ENCODE results near the gene MEGF11. TPM values are rescaled to one million over a fixed set of nuclear protein-coding genes. Genes with fewer than 3 reads are reported as not detected.

MEGF11 gene
- total RNA-seq, 1 donor from 2014 or later: not detected

GRCh38 chr15:66232267-66232625 is 21.3 kb downstream of the MEGF11 start:
- H3K4me3 Mint-ChIP-seq (ENCODE audit: unreplicated experiment): no peak overlapping the region
- TF ChIP-seq CTCF (IDR thresholded peaks at IDR 0.05): no peak
- no peak overlapping the region for H3K27ac Mint-ChIP-seq (ENCODE audit: unreplicated experiment)
- peak; percentile 40 for DNase-seq (ENCODE audit: low spot score)
- H3K27me3 Mint-ChIP-seq (ENCODE audit: low read depth): peaks cover 46% of the 10 kb centered on the region
- no peaks in the 10 kb centered on the region for H3K4me1 Mint-ChIP-seq (ENCODE audit: low read depth)
- H3K36me3 Mint-ChIP-seq (ENCODE audit: low read depth): no peaks in the 10 kb centered on the region
- peaks cover 3% of the 10 kb centered on the region for H3K9me3 Mint-ChIP-seq (ENCODE audit: low read depth)

DNA sequence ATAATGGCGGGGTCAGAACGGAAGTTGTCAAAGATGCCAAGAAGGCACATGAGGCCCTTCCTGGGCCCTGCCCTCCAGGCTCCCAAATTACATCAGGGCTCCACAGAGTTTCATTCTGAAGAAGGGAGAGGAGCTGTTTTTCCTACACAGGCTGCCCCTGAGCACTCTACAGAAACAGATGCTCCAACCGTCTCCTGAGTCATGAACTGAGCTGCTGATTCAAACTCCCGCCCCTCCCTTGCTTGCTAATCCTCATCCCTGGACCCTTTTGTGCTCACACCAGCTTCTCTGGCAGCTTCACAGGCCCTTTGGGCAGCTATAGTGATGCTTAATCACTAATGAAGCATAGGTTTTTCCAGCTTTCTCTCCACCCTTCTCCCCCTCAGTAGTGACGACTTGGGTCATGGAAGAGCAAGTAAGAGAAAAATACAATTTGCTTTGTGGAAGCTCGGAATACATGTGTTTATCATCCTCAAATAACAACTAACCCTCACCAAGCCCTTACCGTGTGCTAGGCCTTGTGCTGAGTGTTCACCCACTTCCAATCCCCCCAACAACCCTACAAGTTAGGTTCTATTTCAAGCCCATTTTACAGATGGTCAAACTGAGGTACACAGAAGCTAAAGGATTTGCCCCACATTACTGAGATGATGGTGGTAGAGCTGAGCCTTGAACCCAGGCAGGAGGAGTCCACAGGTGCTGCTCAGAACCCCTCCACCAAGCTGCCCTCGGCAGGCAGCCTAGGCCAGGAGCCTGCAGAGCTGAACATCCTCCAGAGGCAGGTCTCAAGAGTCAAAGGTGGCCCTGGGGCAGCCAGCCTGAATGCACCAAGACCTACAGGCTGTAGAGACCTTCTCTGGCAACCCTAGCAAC is 21.9 kb downstream of the MEGF11 start:
- Mint-ChIP-seq H3K9me3 (ENCODE audit: low read depth) (peaks cover 3% of the 10 kb centered on the region), H3K27me3 (ENCODE audit: low read depth) (peaks cover 40% of the 10 kb centered on the region), H3K36me3 (ENCODE audit: low read depth) (no peaks in the 10 kb centered on the region), H3K4me3 (ENCODE audit: unreplicated experiment) (no peak overlapping the region), H3K27ac (ENCODE audit: unreplicated experiment) (no peak overlapping the region), H3K4me1 (ENCODE audit: low read depth) (no peaks in the 10 kb centered on the region)
- TF ChIP-seq CTCF (IDR thresholded peaks at IDR 0.05): no peak
- DNase-seq (ENCODE audit: low spot score): no peak

DNA sequence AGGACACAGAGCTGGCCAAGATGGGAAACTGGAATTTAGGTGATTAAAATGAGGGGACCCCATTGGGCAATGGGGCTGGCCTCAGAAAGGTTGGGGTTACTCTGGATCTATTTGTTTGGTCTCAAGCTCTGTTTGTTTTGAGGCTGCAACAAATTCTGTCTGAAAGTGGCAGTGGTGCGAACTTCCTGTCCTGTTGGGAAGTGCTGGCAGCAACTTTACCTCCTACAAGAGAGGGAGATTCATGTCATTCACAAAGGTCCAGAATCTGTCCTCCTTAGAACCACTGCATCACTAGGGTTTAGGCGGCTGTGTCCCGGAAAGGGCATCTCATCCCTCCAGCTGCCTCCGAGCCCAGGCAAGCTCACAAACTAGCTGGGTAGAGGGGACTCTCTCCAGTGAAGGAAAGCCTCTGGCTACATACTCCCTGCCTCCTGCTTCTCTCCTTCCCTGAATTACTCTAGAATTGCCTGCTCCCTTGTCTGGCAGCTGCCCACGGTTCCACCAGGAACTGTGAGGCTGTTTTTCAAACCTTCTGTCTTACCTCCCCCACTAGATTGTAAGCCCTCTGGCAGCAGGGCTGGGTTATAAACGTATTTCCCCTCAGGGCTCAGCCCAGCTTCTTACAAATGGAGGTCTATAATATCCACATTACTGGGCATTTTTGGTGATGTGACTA is 23.6 kb downstream of the MEGF11 start:
- H3K27ac Mint-ChIP-seq (ENCODE audit: unreplicated experiment): no peak overlapping the region
- H3K4me1 Mint-ChIP-seq (ENCODE audit: low read depth): no peaks in the 10 kb centered on the region
- H3K27me3 Mint-ChIP-seq (ENCODE audit: low read depth): peaks cover 26% of the 10 kb centered on the region
- TF ChIP-seq CTCF (IDR thresholded peaks at IDR 0.05): no peak
- peaks cover 3% of the 10 kb centered on the region for H3K9me3 Mint-ChIP-seq (ENCODE audit: low read depth)
- no peak overlapping the region for H3K4me3 Mint-ChIP-seq (ENCODE audit: unreplicated experiment)
- H3K36me3 Mint-ChIP-seq (ENCODE audit: low read depth): no peaks in the 10 kb centered on the region
- DNase-seq (ENCODE audit: low spot score): peak; percentile 36

DNA sequence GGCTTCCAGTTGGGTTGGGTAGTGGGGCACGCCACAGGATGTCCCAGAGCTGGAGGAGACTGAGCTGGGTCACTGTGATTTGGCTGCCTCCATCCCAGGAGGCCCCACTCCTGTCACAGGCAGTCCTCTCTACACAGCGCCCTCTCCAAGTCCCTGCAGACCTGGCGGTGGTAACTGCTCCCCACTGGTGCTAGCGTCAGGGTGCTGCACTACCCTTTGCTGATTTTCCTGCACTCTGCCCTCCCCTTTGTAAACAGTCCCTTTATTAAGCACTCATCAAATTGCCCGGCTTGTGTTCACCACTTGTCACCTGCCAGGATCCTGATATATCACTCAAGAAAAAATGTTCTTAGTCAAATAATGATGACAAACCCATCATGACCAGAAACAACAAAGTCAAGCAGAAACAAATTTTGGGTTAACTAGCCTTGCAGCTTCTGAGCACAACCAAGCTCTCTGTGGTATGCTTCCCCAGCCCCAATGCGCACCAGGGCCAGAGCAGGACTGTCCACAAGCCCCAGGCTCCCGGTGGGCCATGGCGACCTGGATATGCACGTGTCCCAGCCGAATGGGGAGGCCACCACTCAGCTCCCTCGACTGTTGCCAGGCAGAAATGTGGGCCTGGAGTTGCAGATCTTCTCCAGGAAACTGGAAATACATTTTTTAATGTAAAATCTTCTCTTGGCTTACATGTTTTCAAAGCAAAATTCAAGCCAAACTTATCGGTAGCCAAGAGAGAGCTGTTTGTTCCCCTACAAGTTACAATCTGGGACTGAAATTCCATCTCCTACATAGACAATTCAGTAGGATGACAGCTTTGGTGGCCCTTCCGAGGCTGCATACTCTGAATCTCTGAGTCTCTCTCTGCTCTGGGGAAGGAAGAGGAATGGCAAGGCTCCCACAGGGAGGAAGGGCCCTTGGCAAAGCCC is 24.5 kb downstream of the MEGF11 start:
- H3K4me1 Mint-ChIP-seq (ENCODE audit: low read depth): no peaks in the 10 kb centered on the region
- H3K9me3 Mint-ChIP-seq (ENCODE audit: low read depth): peaks cover 3% of the 10 kb centered on the region
- no peak overlapping the region for H3K4me3 Mint-ChIP-seq (ENCODE audit: unreplicated experiment)
- H3K36me3 Mint-ChIP-seq (ENCODE audit: low read depth): no peaks in the 10 kb centered on the region
- peaks cover 22% of the 10 kb centered on the region for H3K27me3 Mint-ChIP-seq (ENCODE audit: low read depth)
- H3K27ac Mint-ChIP-seq (ENCODE audit: unreplicated experiment): no peak overlapping the region
- TF ChIP-seq CTCF (IDR thresholded peaks at IDR 0.05): no peak
- peak; percentile 79 for DNase-seq (ENCODE audit: low spot score)

- no peak for TF ChIP-seq CTCF (IDR thresholded peaks at IDR 0.05)
- H3K27ac Mint-ChIP-seq (ENCODE audit: unreplicated experiment): no peak overlapping the region
- peaks cover 3% of the 10 kb centered on the region for H3K9me3 Mint-ChIP-seq (ENCODE audit: low read depth)
- no peaks in the 10 kb centered on the region for H3K4me1 Mint-ChIP-seq (ENCODE audit: low read depth)
- H3K4me3 Mint-ChIP-seq (ENCODE audit: unreplicated experiment): no peak overlapping the region
- no peaks in the 10 kb centered on the region for H3K36me3 Mint-ChIP-seq (ENCODE audit: low read depth)
- DNase-seq (ENCODE audit: low spot score): peak; percentile 41
- peaks cover 32% of the 10 kb centered on the region for H3K27me3 Mint-ChIP-seq (ENCODE audit: low read depth)
These were observed 26.8 kb downstream of the MEGF11 start for GRCh38 chr15:66226736-66227135.
